Heart left ventricle (tissue), 13 donors: ENCODE results near the gene RNF17.

Experiments used
- POLR2A ChIP-seq, 2 donors: fragments of 450-650 bp; IDR thresholded peaks; one replicate each; pipeline ENCODE4 v1.6.1; 2017; ENCODE audit warnings: antibody characterized with exemption in 2 of 2, mild to moderate bottlenecking in 2 of 2, moderate library complexity in 2 of 2
- TF ChIP-seq, protein P1 (sequence below), 12 donors: fragments of 200-600 bp; sonication (generic) in 4 of 12; IDR thresholded peaks; one replicate each; pipeline versions ENCODE4 v1.5.0 to v1.8.0; 2018 to 2022; ENCODE audit warnings: antibody characterized with exemption in 12 of 12, mild to moderate bottlenecking in 5 of 12
- donor health status: ischemic (EF 13 %, LVEDD 7.1; RV severe dilation, severe dysfunction).
- donor health status: DM: no; HTN: yes; CAD: no.
- donor health status: DM: no; HTN: no; CAD: no.
- donor health status: ischemic (EF 25% LVEDD 6.9; RV normal size, moderate dysfunction).
- donor health status: ischemic (EF 25% LVEDD 5.7; RV mildly dilated, moderate dysfunction).
- donor health status: ischemic (EF 35%, LVEDD 5.7; RV mildly dilated, moderate dysfunction).
- donor health status: nonischemic (EF 11% LVEDD 7.7; RV severe dilation, severe dysfunction).
- donor health status: DM: yes; HTN: yes; CAD: no.
- donor health status: PGD.
- donor health status: ischemic (EF 29% LVEDD 5.4; RV normal size, mild dysfunction).
- donor health status: nonischemic (EF 23%, LVEDD 6.1; RV moderate dilation, normal function).

DNA sequence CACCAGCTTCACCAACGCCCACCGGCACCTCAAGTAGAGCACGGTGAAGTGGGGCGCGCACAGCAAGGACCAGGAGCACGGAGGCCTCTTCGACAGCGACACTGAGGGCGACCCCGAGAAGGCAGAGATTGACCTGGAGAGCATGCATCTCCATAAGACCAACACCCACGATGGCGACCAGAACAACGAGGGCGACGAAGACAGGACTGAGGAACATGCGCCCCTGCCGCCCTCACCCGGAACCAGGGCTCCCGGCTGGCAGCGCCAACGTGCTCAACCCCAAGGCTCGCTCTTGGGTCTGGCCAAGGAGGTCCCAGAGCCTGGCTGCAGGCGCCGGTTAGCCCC, 18.5 kb upstream of the RNF17 start:
- TF ChIP-seq, protein P1, sequence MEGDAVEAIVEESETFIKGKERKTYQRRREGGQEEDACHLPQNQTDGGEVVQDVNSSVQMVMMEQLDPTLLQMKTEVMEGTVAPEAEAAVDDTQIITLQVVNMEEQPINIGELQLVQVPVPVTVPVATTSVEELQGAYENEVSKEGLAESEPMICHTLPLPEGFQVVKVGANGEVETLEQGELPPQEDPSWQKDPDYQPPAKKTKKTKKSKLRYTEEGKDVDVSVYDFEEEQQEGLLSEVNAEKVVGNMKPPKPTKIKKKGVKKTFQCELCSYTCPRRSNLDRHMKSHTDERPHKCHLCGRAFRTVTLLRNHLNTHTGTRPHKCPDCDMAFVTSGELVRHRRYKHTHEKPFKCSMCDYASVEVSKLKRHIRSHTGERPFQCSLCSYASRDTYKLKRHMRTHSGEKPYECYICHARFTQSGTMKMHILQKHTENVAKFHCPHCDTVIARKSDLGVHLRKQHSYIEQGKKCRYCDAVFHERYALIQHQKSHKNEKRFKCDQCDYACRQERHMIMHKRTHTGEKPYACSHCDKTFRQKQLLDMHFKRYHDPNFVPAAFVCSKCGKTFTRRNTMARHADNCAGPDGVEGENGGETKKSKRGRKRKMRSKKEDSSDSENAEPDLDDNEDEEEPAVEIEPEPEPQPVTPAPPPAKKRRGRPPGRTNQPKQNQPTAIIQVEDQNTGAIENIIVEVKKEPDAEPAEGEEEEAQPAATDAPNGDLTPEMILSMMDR (IDR thresholded peaks at IDR 0.05), result no peak
- TF ChIP-seq POLR2A (IDR thresholded peaks at IDR 0.05), result no peak
